GM12892 (cell line): ENCODE data around the gene CTXN1.

Experiments
- POLR2A ChIP-seq: IDR thresholded peaks from 2 replicates; pipeline ENCODE4 v1.6.1; 2011; ENCODE audit warnings: low read depth, low read length, control low read depth
- POLR2AphosphoS5 ChIP-seq: IDR thresholded peaks from 2 replicates; pipeline ENCODE4 v1.6.1; 2011; ENCODE audit warnings: low read depth, low read length, control low read depth
- TAF1 ChIP-seq: IDR thresholded peaks from 2 replicates; pipeline ENCODE4 v1.6.1; 2011; ENCODE audit warnings: low read depth, mild to moderate bottlenecking, control low read depth, low read length, borderline replicate concordance

GRCh38 chr19:7913652-7914051 is 12.3 kb downstream of the CTXN1 start:
- TF ChIP-seq POLR2AphosphoS5 (peak; percentile 13; the same call in 1 of the 2 replicates), POLR2A (no peak), TAF1 (no peak)
